Neuronal stem cell (in vitro differentiated cells): ENCODE data around the gene CUBN.

ENCODE experiments used
- DNase-seq: peaks from one replicate; pipeline ENCODE4 v3.0.0-alpha.2; 2013; ENCODE audit warnings: low spot score
- H2AFZ ChIP-seq: one replicate; pipeline ENCODE4 v1.6.1; 2013; ENCODE audit warnings: mild to moderate bottlenecking, low read length, inconsistent platforms
- H2AK5ac ChIP-seq: 2 replicates; pipeline ENCODE4 v1.6.1; 2013; ENCODE audit warnings: low read depth, mild to moderate bottlenecking, inconsistent platforms, low read length, moderate library complexity, mixed read lengths
- H2BK120ac ChIP-seq: 2 replicates; pipeline ENCODE4 v1.6.1; 2013; ENCODE audit warnings: low read depth, mild to moderate bottlenecking, inconsistent platforms, low read length, moderate library complexity, mixed read lengths
- H2BK12ac ChIP-seq: one replicate; pipeline ENCODE4 v1.6.1; 2013; ENCODE audit warnings: low read length, inconsistent platforms
- H2BK15ac ChIP-seq: 2 replicates; pipeline ENCODE4 v1.6.1; 2013; ENCODE audit warnings: mild to moderate bottlenecking, low read length, inconsistent platforms, mixed read lengths
- H2BK5ac ChIP-seq: one replicate; pipeline ENCODE4 v1.6.1; 2013; ENCODE audit warnings: inconsistent platforms, mild to moderate bottlenecking, low read length, moderate library complexity
- H3K14ac ChIP-seq: one replicate; pipeline ENCODE4 v1.6.1; 2013; ENCODE audit warnings: low read length, inconsistent platforms
- H3K18ac ChIP-seq: 2 replicates; pipeline ENCODE4 v1.6.1; 2013; ENCODE audit warnings: low read length, inconsistent platforms
- H3K23ac ChIP-seq: 2 replicates; pipeline ENCODE4 v1.6.1; 2013; ENCODE audit warnings: low read depth, mild to moderate bottlenecking, mixed read lengths, low read length, inconsistent platforms; ENCODE audit not compliant: poor library complexity
- H3K27ac ChIP-seq: replicated peaks from 3 replicates; pipeline ENCODE4 v1.5.1; 2013; ENCODE audit warnings: low read length, inconsistent platforms
- H3K27me3 ChIP-seq, 3 experiments: 2 replicates each; pipeline ENCODE4 v1.6.1; 2013; ENCODE audit warnings: low read length in 3 of 3, mild to moderate bottlenecking in 2 of 3, inconsistent platforms in 1 of 3, low read depth in 1 of 3, mixed read lengths in 1 of 3, moderate library complexity in 1 of 3; ENCODE audit not compliant: control insufficient read depth in 3 of 3, insufficient read depth in 3 of 3
- H3K36me3 ChIP-seq, 2 donors: replicated peaks in 1 of 2; 2 replicates each; pipeline ENCODE4 v1.6.1; 2013; ENCODE audit warnings: low read length in 2 of 2; ENCODE audit not compliant: control insufficient read depth in 2 of 2, insufficient read depth in 2 of 2
- H3K4ac ChIP-seq: 2 replicates; pipeline ENCODE4 v1.6.1; 2013; ENCODE audit warnings: inconsistent platforms, mild to moderate bottlenecking, low read length, moderate library complexity
- H3K4me1 ChIP-seq, 2 donors: 1 replicate in 1 of 2; 2 replicates in 1 of 2; pipeline ENCODE4 v1.6.1; 2013; ENCODE audit warnings: low read length in 2 of 2, low read depth in 1 of 2; ENCODE audit not compliant: control insufficient read depth in 2 of 2, insufficient read depth in 1 of 2
- H3K4me2 ChIP-seq: one replicate; pipeline ENCODE4 v1.6.1; 2013; ENCODE audit warnings: mild to moderate bottlenecking, low read length, inconsistent platforms; ENCODE audit not compliant: insufficient read depth, poor library complexity, severe bottlenecking
- H3K4me3 ChIP-seq, 2 donors: 2 replicates each; pipeline ENCODE4 v1.5.1; 2013; ENCODE audit warnings: low read length in 2 of 2, mild to moderate bottlenecking in 2 of 2, inconsistent platforms in 1 of 2, moderate library complexity in 1 of 2
- H3K79me1 ChIP-seq: one replicate; pipeline ENCODE4 v1.6.1; 2013; ENCODE audit warnings: low read depth, mild to moderate bottlenecking, inconsistent platforms, low read length, moderate library complexity
- H3K9ac ChIP-seq: one replicate; pipeline ENCODE4 v1.6.1; 2013; ENCODE audit warnings: mild to moderate bottlenecking, low read depth, low read length, inconsistent platforms; ENCODE audit not compliant: poor library complexity
- H3K9me3 ChIP-seq, 2 donors: replicated peaks in 1 of 2; 2 replicates each; pipeline versions ENCODE3 to v1.6.1; 2013; ENCODE audit warnings: low read length in 2 of 2, mild to moderate bottlenecking in 2 of 2, inconsistent platforms in 1 of 2, low read depth in 1 of 2, mixed read lengths in 1 of 2, moderate library complexity in 1 of 2; ENCODE audit not compliant: control insufficient read depth in 2 of 2, insufficient read depth in 1 of 2
- H4K8ac ChIP-seq: one replicate; pipeline ENCODE4 v1.6.1; 2013; ENCODE audit warnings: low read depth, mild to moderate bottlenecking, inconsistent platforms, low read length, moderate library complexity
- H4K91ac ChIP-seq: one replicate; pipeline ENCODE4 v1.6.1; 2013; ENCODE audit warnings: low read length, low read depth, mild to moderate bottlenecking, inconsistent platforms; ENCODE audit not compliant: poor library complexity
- WGBS, 2 donors: extraction: QIAGEN DNeasy Blood & Tissue Kit; methylation state at CpG; one replicate each; pipeline ENCODE4 v1.1.7; 2013; ENCODE audit warnings: missing lambda C conversion rate in 2 of 2, mixed read lengths in 1 of 2; ENCODE audit not compliant: insufficient read length in 2 of 2, insufficient replicate concordance in 1 of 2; ENCODE audit errors: extremely low coverage in 2 of 2; 5-methylcytosine and 5-hydroxymethylcytosine counted together

CUBN gene

DNA sequence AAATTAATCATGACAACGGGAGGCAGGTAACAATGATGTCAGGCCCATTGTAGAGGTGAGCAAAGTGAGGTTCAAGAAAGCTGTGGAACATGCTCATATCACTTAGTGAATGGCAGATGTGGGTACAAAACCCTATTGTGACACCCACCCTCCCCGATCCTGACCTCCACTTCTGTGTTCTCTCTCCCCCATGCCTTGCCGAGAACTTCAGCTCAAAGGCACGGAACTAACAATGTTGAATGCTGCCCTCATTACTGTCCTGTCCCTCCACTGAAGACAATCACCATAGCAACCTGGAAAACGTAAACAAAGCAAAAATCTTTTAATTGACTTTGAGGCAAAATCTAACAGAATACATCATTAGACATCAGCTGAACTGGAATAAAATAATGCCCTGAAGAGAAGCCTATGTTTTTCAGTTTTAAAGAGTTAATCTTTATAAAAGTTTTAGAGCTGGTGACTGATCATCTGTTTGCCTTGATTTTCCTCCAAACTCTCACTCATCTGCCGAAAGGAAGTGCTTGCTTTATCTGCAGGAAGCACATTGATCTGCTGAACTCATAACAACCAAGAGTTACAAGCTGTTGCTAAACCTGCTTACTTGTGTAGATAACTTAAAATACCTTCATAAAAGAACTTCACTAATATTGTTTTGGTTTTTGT lies 133.6 kb downstream of the CUBN start:
- no peak overlapping the region for H3K27ac ChIP-seq
- no peak overlapping the region for H3K14ac ChIP-seq
- WGBS, 2 donors: no CpG with 5 or more reads among the region's 6 CpGs
- no peak overlapping the region for H3K4me3 ChIP-seq
- no peaks in the 10 kb centered on the region for H3K79me1 ChIP-seq
- H2BK120ac ChIP-seq: no peak overlapping the region
- no peak overlapping the region for H3K4me2 ChIP-seq
- H3K36me3 ChIP-seq: no peaks in the 10 kb centered on the region
- peaks cover 0 to 14% of the 10 kb centered on the region in 2 donors for H3K9me3 ChIP-seq
- H3K4ac ChIP-seq: no peak overlapping the region
- H3K27me3 ChIP-seq: no peaks in the 10 kb centered on the region
- peak; percentile 41 for DNase-seq
- no peak overlapping the region for H3K9ac ChIP-seq
- no peak overlapping the region for H2BK12ac ChIP-seq
- no peak overlapping the region for H4K91ac ChIP-seq
- H3K4me1 ChIP-seq: peaks cover 5 to 9% of the 10 kb centered on the region in 2 donors
- H2BK5ac ChIP-seq: no peak overlapping the region
- H2BK15ac ChIP-seq: no peak overlapping the region
- H2AFZ ChIP-seq: peak overlapping the region; percentile 39
- no peak overlapping the region for H3K23ac ChIP-seq
- no peak overlapping the region for H4K8ac ChIP-seq
- no peak overlapping the region for H2AK5ac ChIP-seq
- no peak overlapping the region for H3K18ac ChIP-seq

DNA sequence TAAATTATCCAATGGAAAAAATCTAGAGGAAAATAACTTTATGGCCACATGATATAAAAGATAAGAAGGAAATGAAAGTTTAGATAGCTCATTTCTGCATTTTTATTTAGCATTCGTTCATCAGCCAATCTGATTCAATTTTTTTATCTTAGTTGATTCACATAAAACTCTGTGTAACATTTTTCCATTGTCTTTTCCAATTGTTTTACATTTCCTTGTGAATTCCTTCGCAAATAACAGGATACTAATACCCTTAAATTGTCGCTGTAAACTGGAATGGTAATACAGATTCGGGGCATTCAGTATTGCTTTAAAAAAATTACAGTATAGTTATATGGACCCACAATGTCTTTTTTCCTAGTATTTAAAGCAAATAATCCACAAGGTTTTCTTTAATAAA lies 136.4 kb downstream of the CUBN start:
- no peaks in the 10 kb centered on the region for H3K27me3 ChIP-seq
- H3K79me1 ChIP-seq: no peaks in the 10 kb centered on the region
- no peak overlapping the region for H3K14ac ChIP-seq
- H3K36me3 ChIP-seq: no peaks in the 10 kb centered on the region
- no peak overlapping the region for H2BK15ac ChIP-seq
- no peak overlapping the region for H3K4me3 ChIP-seq
- no peak overlapping the region for H2BK5ac ChIP-seq
- WGBS, 2 donors: no CpG with 5 or more reads among the region's 4 CpGs
- H3K27ac ChIP-seq: no peak overlapping the region
- DNase-seq: no peak
- H3K4me2 ChIP-seq: no peak overlapping the region
- H3K18ac ChIP-seq: no peak overlapping the region
- H2AK5ac ChIP-seq: no peak overlapping the region
- H3K23ac ChIP-seq: no peak overlapping the region
- no peak overlapping the region for H3K4ac ChIP-seq
- no peak overlapping the region for H2BK12ac ChIP-seq
- no peak overlapping the region for H4K91ac ChIP-seq
- H3K9ac ChIP-seq: no peak overlapping the region
- H3K4me1 ChIP-seq: peaks cover 5 to 13% of the 10 kb centered on the region in 2 donors
- H2BK120ac ChIP-seq: no peak overlapping the region
- no peak overlapping the region for H2AFZ ChIP-seq
- no peak overlapping the region for H4K8ac ChIP-seq
- H3K9me3 ChIP-seq: peaks cover 0 to 7% of the 10 kb centered on the region in 2 donors

DNA sequence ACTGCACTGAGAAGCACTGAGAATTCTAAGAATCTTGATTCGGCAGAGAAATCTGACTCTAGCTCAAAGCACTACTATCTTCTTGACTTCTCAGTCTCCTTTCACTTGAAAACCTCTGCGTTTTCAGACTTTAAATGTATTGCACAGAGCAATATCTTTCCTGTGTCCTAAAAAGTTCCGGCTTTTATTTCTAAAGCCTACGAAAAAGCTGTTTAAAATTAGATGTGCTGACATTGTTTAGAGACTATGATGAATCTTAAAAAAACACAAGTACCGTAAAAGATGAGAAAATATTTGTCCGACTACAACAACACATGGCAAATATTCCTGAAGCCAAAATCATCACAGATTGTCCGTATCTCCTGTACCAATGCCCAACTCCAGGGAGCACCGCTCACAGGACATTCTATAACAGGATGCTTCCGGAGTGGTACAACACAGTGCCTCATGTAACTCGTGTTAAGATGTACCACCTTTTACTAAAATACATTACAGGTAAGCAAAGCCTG lies 136.9 kb downstream of the CUBN start:
- no peak overlapping the region for H4K91ac ChIP-seq
- no peak overlapping the region for H2AK5ac ChIP-seq
- no peaks in the 10 kb centered on the region for H3K79me1 ChIP-seq
- H3K23ac ChIP-seq: no peak overlapping the region
- H2AFZ ChIP-seq: no peak overlapping the region
- no peak overlapping the region for H4K8ac ChIP-seq
- H3K27me3 ChIP-seq: no peaks in the 10 kb centered on the region
- WGBS, 2 donors: no CpG with 5 or more reads among the region's 10 CpGs
- no peak overlapping the region for H3K4me3 ChIP-seq
- H3K14ac ChIP-seq: no peak overlapping the region
- no peak overlapping the region for H2BK15ac ChIP-seq
- H3K9ac ChIP-seq: no peak overlapping the region
- no peak overlapping the region for H3K18ac ChIP-seq
- no peak overlapping the region for H3K27ac ChIP-seq
- no peak for DNase-seq
- no peak overlapping the region for H3K4me2 ChIP-seq
- H3K36me3 ChIP-seq: no peaks in the 10 kb centered on the region
- H2BK12ac ChIP-seq: no peak overlapping the region
- H3K9me3 ChIP-seq: peaks cover 0 to 4% of the 10 kb centered on the region in 2 donors
- H2BK120ac ChIP-seq: no peak overlapping the region
- H2BK5ac ChIP-seq: no peak overlapping the region
- no peak overlapping the region for H3K4ac ChIP-seq
- H3K4me1 ChIP-seq: peaks cover 8 to 17% of the 10 kb centered on the region in 2 donors

DNA sequence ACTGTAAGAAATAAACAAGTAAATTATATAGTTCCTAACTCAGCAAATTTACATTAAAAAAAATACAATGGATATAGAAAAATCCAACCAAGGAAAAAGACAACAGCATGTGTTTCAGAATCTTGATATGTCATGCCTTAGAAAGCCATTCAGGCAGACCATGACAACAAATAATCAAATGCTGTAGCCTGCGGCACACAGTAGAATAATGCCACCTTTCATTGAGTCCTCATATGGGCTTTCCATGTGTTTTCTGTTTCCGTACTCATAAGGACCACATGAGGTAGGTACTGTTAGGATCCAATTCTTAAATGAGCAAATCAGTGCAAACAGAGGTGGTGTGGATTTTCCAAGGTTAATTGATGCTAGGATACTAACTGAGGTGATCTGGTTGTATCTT lies 138.6 kb downstream of the CUBN start:
- H4K8ac ChIP-seq: no peak overlapping the region
- no peak overlapping the region for H3K4me3 ChIP-seq
- no peak overlapping the region for H2BK5ac ChIP-seq
- no peak overlapping the region for H2BK120ac ChIP-seq
- no peak overlapping the region for H3K14ac ChIP-seq
- H3K9me3 ChIP-seq: no peaks in the 10 kb centered on the region
- H3K18ac ChIP-seq: no peak overlapping the region
- H4K91ac ChIP-seq: no peak overlapping the region
- no peak overlapping the region for H3K4ac ChIP-seq
- WGBS, 2 donors: no CpG with 5 or more reads among the region's 2 CpGs
- no peak overlapping the region for H3K27ac ChIP-seq
- no peaks in the 10 kb centered on the region for H3K27me3 ChIP-seq
- no peaks in the 10 kb centered on the region for H3K79me1 ChIP-seq
- no peak overlapping the region for H3K4me2 ChIP-seq
- H2AFZ ChIP-seq: no peak overlapping the region
- no peak overlapping the region for H2BK15ac ChIP-seq
- DNase-seq: no peak
- H3K36me3 ChIP-seq: no peaks in the 10 kb centered on the region
- H3K9ac ChIP-seq: no peak overlapping the region
- H3K23ac ChIP-seq: no peak overlapping the region
- H2BK12ac ChIP-seq: no peak overlapping the region
- H2AK5ac ChIP-seq: no peak overlapping the region
- peaks cover 13 to 27% of the 10 kb centered on the region in 2 donors for H3K4me1 ChIP-seq
